ENCODE measurements around the gene FAM83D. TPM values are rescaled to one million over a fixed set of nuclear protein-coding genes. Genes with fewer than 3 reads are reported as not detected.

The FAM83D gene
- total and polyA plus RNA-seq, 2 of the 4 experiments (the other 2 are of a cell fraction), result 20.4 to 26.4 TPM

DNA sequence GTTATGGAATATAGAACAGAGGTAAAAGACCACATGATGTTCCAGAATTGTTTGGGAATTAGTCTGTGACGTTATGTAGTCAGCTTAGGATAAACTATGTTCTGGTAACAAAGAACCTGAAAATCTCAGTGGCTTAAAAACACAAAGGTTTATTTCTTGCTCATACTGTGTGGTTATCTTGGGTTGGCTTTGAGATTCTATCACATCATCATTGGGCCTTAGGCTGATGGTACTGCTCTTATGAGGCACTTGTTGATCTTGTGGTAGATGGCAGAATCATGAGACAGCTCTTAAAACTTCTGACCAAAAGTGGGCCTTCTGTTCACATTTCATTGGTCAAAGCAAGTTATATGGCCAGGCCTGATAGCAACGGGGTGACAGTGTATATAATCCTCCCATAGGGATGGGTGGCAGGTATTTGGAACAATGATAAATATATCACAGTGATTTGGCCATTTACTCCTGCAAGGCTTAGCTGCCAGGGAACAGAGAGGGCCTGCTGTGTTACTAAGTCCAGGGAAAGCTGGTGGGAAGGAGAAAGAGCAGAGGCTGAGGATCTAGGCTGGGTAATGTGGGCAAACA, 49.4 kb downstream of the FAM83D start (continued):
- no peak for TF ChIP-seq BHLHE40 (IDR thresholded peaks at IDR 0.05; ENCODE audit: low read depth, low read length)

GRCh38 chr20:38979434-38979833, 53.2 kb downstream of the FAM83D start:
- no peak overlapping the region for H3K4me2 ChIP-seq (ENCODE audit: low read depth, low read length)
- POLR2A ChIA-PET (ENCODE audit: unreplicated experiment), result no interaction called here
- H3K14ac ChIP-seq (replicated peaks; ENCODE audit: low read depth, low read length), result no peak overlapping the region
- H4K8ac ChIP-seq (ENCODE audit: low read depth in 2 of 2, low read length in 2 of 2), result no peak overlapping the region
- H3K27ac ChIP-seq (ENCODE audit: insufficient read depth, low read length), result no peak overlapping the region
- in situ Hi-C loops (cut with MboI; ENCODE audit: low sequenced_read_pairs), result no loop called here
- no peak overlapping the region for H2BK120ac ChIP-seq (ENCODE audit: low read depth, low read length)
- peaks cover 7% of the 10 kb centered on the region; the same call in 1 of the 2 replicates for H3K4me1 ChIP-seq (ENCODE audit: control insufficient read depth, insufficient read depth, low read length)
- ATAC-seq (ENCODE audit: low read depth) (no peak), DNase-seq (no peak)
- H4K20me1 ChIP-seq (ENCODE audit: insufficient read depth, low read length), result peaks cover 3% of the 10 kb centered on the region; the same call in 1 of the 2 replicates
- no peak overlapping the region for H3K23ac ChIP-seq (ENCODE audit: low read depth, low read length)
- intact Hi-C loops (cut with micrococcal nuclease), result no loop called here
- H3K79me1 ChIP-seq (ENCODE audit: low read depth in 1 of 2, low read length in 2 of 2), result peaks cover 40 to 56% of the 10 kb centered on the region in 2 experiments
- H3K9me3 ChIP-seq (ENCODE audit: control insufficient read depth, insufficient read depth, low read length), result no peaks in the 10 kb centered on the region
- H4K91ac ChIP-seq (ENCODE audit: insufficient read depth, low read depth, low read length), result no peak overlapping the region
- no peak overlapping the region for H3K9ac ChIP-seq (ENCODE audit: low read depth, low read length)
- no TSS peak for BruUV-seq (replicated peaks)
- H4K5ac ChIP-seq (ENCODE audit: low read depth, low read length), result no peak overlapping the region
- H2BK15ac ChIP-seq (ENCODE audit: low read depth, low read length), result no peak overlapping the region
- dilution Hi-C loops (cut with HindIII; ENCODE audit: low sequenced_read_pairs, unreplicated experiment), result no loop called here
- H2AFZ ChIP-seq (replicated peaks; ENCODE audit: low read length, poor library complexity), result no peak overlapping the region
- H2AK9ac ChIP-seq (replicated peaks; ENCODE audit: low read depth, low read length, poor library complexity), result no peak overlapping the region
- WGBS, 2 experiments (ENCODE audit: extremely low coverage in 2 of 2, insufficient read length in 1 of 2), result no CpG with 5 or more reads among the region's 2 CpGs
- H3K4me3 ChIP-seq (ENCODE audit: insufficient read depth, low read depth, low read length), result no peak overlapping the region
- H2BK5ac ChIP-seq (ENCODE audit: low read depth, low read length, poor library complexity, severe bottlenecking), result no peak overlapping the region
- peaks cover 1% of the 10 kb centered on the region; the same call in 1 of the 2 replicates for H3K36me3 ChIP-seq (ENCODE audit: control insufficient read depth, insufficient read depth, low read length)
- H2BK20ac ChIP-seq (ENCODE audit: low read depth, low read length), result no peak overlapping the region
- H3K27me3 ChIP-seq (ENCODE audit: control insufficient read depth, insufficient read depth, low read length), result no peaks in the 10 kb centered on the region
- H3K56ac ChIP-seq (ENCODE audit: extremely low read depth, insufficient read depth, low read length), result no peak overlapping the region
- H3K9me1 ChIP-seq (ENCODE audit: insufficient read depth, low read length), result peaks cover 6% of the 10 kb centered on the region
- no peak overlapping the region for H3K4ac ChIP-seq (ENCODE audit: low read depth, low read length)
- no peak overlapping the region for H3K18ac ChIP-seq (ENCODE audit: low read depth, low read length)
- H2AK5ac ChIP-seq (ENCODE audit: low read depth, low read length), result no peak overlapping the region; the same call in 1 of the 2 replicates
- CTCF ChIA-PET, result interaction anchor here (0.5 to 1.5 kb wide), 5 partner anchors 9 to 533 kb away, joined by 3 to 4 read pairs (median 3); no protein-coding TSS in a partner anchor
- TF ChIP-seq MAFK (IDR thresholded peaks at IDR 0.05; ENCODE audit: low read depth, low read length) (no peak), NFE2L2 (IDR thresholded peaks at IDR 0.05; ENCODE audit: low read depth, low read length) (no peak), BHLHE40 (IDR thresholded peaks at IDR 0.05; ENCODE audit: low read depth, low read length) (no peak), MXI1 (IDR thresholded peaks at IDR 0.05; ENCODE audit: borderline replicate concordance, low read depth, low read length) (no peak), POLR2A (IDR thresholded peaks at IDR 0.05; ENCODE audit: low read depth, low read length) (no peak), SMC3 (IDR thresholded peaks at IDR 0.05; ENCODE audit: low read depth, low read length) (no peak), RCOR1 (IDR thresholded peaks at IDR 0.05; ENCODE audit: insufficient replicate concordance, low read length) (no peak), ELK1 (IDR thresholded peaks at IDR 0.05; ENCODE audit: borderline replicate concordance, low read depth, low read length) (no peak), CHD1 (IDR thresholded peaks at IDR 0.05; ENCODE audit: low read depth, low read length) (no peak), RFX5 (IDR thresholded peaks at IDR 0.05; ENCODE audit: low read depth, low read length) (no peak), RAD21 (IDR thresholded peaks at IDR 0.05; ENCODE audit: low read length) (no peak), CEBPB (IDR thresholded peaks at IDR 0.05; ENCODE audit: low read depth, low read length) (no peak)
- TF ChIP-seq, protein P1, sequence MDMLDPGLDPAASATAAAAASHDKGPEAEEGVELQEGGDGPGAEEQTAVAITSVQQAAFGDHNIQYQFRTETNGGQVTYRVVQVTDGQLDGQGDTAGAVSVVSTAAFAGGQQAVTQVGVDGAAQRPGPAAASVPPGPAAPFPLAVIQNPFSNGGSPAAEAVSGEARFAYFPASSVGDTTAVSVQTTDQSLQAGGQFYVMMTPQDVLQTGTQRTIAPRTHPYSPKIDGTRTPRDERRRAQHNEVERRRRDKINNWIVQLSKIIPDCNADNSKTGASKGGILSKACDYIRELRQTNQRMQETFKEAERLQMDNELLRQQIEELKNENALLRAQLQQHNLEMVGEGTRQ (IDR thresholded peaks at IDR 0.05; ENCODE audit: low read depth, low read length), result no peak
- TF ChIP-seq, protein P2, sequence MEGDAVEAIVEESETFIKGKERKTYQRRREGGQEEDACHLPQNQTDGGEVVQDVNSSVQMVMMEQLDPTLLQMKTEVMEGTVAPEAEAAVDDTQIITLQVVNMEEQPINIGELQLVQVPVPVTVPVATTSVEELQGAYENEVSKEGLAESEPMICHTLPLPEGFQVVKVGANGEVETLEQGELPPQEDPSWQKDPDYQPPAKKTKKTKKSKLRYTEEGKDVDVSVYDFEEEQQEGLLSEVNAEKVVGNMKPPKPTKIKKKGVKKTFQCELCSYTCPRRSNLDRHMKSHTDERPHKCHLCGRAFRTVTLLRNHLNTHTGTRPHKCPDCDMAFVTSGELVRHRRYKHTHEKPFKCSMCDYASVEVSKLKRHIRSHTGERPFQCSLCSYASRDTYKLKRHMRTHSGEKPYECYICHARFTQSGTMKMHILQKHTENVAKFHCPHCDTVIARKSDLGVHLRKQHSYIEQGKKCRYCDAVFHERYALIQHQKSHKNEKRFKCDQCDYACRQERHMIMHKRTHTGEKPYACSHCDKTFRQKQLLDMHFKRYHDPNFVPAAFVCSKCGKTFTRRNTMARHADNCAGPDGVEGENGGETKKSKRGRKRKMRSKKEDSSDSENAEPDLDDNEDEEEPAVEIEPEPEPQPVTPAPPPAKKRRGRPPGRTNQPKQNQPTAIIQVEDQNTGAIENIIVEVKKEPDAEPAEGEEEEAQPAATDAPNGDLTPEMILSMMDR (conservative IDR thresholded peaks at IDR 0.05; ENCODE audit: low read depth, low read length), result no peak

Measured in IMR-90 (cell line).